Erythroblast (primary cell): ENCODE measurements around the gene RTTN.

ENCODE experiments used
- GATA1 ChIP-seq: IDR thresholded peaks from 2 replicates; pipeline ENCODE4 v1.6.1; 2011; ENCODE audit warnings: low read depth, mild to moderate bottlenecking, control low read depth, low read length, moderate library complexity
- POLR2A ChIP-seq: IDR thresholded peaks from 2 replicates; pipeline ENCODE4 v1.6.1; 2011; ENCODE audit warnings: mild to moderate bottlenecking, low read length

DNA sequence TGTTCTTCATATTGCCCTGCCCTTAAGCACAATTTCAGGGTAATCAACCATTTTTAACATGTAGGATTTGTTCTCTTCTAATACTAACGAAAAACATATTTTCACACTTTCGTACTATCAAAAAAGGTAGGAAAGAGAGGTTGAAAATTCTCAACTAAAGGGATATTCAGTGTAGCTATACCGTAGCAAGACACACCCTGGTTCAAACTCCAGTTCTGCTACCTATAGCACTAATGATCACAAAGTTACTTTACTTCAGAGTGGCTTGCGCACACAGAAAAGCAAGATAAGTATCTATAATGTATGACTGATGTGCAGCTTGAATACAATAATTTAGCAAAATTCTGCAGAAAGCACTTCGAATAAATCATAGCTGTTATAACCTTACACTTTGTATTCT is 132.1 kb downstream of the RTTN start:
- TF ChIP-seq POLR2A (no peak), GATA1 (no peak)
